Vagina (tissue), 2 donors: ENCODE results near the gene FRMD4A. TPM values are rescaled to one million over a fixed set of nuclear protein-coding genes. Genes with fewer than 3 reads are reported as not detected.

Source experiments
- DNase-seq, 2 donors: peaks; one replicate each; pipeline ENCODE4 v3.0.0-alpha.2; 2017; ENCODE audit errors: extremely low spot score in 2 of 2
- H3K27ac ChIP-seq: fragments of 200-600 bp; sonication (generic); one replicate; pipeline ENCODE4 v1.5.1; 2019
- H3K27me3 ChIP-seq: fragments of 200-600 bp; sonication (generic); one replicate; pipeline ENCODE4 v1.5.1; 2019
- H3K36me3 ChIP-seq, 2 donors: fragments of 200-600 bp; sonication (generic); one replicate each; pipeline ENCODE4 v1.5.1; 2017 to 2019
- H3K4me1 ChIP-seq: fragments of 200-600 bp; sonication (generic); one replicate; pipeline ENCODE4 v1.5.1; 2019
- H3K4me3 ChIP-seq, 2 donors: fragments of 200-600 bp; sonication (generic); 1 replicate in 1 of 2; 2 replicates in 1 of 2; pipeline ENCODE4 v1.5.1; 2016 to 2019
- H3K9me3 ChIP-seq: fragments of 200-600 bp; sonication (generic); one replicate; pipeline ENCODE4 v1.5.1; 2019
- POLR2A ChIP-seq, 2 donors: fragments of 450-650 bp; IDR thresholded peaks; one replicate each; pipeline ENCODE4 v1.6.1; 2017; ENCODE audit warnings: antibody characterized with exemption in 2 of 2, mild to moderate bottlenecking in 2 of 2, moderate library complexity in 2 of 2
- POLR2AphosphoS5 ChIP-seq, 2 donors: sonication (generic); formaldehyde crosslinking; IDR thresholded peaks; one replicate each; pipeline ENCODE4 v1.9.0; 2017; ENCODE audit warnings: antibody characterized with exemption in 2 of 2, mild to moderate bottlenecking in 2 of 2, low read depth in 1 of 2; ENCODE audit not compliant: insufficient read depth in 1 of 2
- intact Hi-C: fragments of 100-400 bp; cut with DNase I; formaldehyde crosslinking; loops from one replicate; pipeline ENCODE4 v1.15.1; 2023
- total RNA-seq: library from RNA; depleted of rRNA; stranded (reverse); fragments of >200 nt; gene quantifications from one replicate; pipeline ENCODE4 v1.2.3, GENCODE V29; 2016
- TF ChIP-seq, protein P1 (sequence below), 3 experiments: fragments of 450-650 bp in 2 of 3; fragments of 200-600 bp in 1 of 3; sonication (generic) in 1 of 3; IDR thresholded peaks; one replicate each; pipeline ENCODE4 v1.5.1; 2017 to 2019; ENCODE audit warnings: antibody characterized with exemption in 3 of 3, mild to moderate bottlenecking in 2 of 3, moderate library complexity in 2 of 3

The FRMD4A gene
- total RNA-seq, 1 donor from 2014 or later, result 24.8 TPM

DNA sequence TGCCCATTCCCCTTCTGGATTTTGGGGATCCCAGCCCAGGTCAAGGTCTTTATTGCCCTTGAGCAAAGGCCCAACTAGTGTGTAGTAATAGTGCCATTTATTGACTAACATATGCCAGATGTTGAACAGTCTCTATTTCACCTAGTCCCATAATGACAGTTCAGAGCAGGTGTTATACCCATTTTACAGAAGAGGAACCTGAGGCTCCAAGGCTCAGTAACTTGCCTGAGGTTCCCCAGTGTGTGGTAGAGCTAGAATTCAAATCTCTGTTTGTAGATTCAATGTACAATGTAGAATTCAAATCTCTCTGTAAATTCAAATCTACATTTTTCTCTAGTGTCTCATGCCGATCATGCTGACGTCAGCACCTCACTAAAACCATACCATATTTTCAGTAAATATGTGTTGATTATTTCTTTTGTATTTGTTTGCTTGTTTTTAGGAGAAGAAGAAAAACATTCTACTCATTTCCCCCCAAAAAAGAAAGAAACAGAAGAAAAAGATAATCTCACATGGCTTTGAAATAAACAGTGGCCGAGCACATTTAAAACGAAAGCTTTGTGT, 414.3 kb downstream of the FRMD4A start:
- H3K36me3 ChIP-seq, result no peaks in the 10 kb centered on the region
- no peak overlapping the region for H3K27ac ChIP-seq
- H3K27me3 ChIP-seq, result no peaks in the 10 kb centered on the region
- H3K4me1 ChIP-seq, result no peaks in the 10 kb centered on the region
- H3K4me3 ChIP-seq, result no peak overlapping the region
- H3K9me3 ChIP-seq, result no peaks in the 10 kb centered on the region
- intact Hi-C loops, result no loop called here
- DNase-seq, result no peak
- TF ChIP-seq, protein P1, sequence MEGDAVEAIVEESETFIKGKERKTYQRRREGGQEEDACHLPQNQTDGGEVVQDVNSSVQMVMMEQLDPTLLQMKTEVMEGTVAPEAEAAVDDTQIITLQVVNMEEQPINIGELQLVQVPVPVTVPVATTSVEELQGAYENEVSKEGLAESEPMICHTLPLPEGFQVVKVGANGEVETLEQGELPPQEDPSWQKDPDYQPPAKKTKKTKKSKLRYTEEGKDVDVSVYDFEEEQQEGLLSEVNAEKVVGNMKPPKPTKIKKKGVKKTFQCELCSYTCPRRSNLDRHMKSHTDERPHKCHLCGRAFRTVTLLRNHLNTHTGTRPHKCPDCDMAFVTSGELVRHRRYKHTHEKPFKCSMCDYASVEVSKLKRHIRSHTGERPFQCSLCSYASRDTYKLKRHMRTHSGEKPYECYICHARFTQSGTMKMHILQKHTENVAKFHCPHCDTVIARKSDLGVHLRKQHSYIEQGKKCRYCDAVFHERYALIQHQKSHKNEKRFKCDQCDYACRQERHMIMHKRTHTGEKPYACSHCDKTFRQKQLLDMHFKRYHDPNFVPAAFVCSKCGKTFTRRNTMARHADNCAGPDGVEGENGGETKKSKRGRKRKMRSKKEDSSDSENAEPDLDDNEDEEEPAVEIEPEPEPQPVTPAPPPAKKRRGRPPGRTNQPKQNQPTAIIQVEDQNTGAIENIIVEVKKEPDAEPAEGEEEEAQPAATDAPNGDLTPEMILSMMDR (IDR thresholded peaks at IDR 0.05), result no peak
- TF ChIP-seq POLR2AphosphoS5 (IDR thresholded peaks at IDR 0.05; ENCODE audit: insufficient read depth in 1 of 2, low read depth in 1 of 2) (no peak), POLR2A (IDR thresholded peaks at IDR 0.05) (no peak)

DNA sequence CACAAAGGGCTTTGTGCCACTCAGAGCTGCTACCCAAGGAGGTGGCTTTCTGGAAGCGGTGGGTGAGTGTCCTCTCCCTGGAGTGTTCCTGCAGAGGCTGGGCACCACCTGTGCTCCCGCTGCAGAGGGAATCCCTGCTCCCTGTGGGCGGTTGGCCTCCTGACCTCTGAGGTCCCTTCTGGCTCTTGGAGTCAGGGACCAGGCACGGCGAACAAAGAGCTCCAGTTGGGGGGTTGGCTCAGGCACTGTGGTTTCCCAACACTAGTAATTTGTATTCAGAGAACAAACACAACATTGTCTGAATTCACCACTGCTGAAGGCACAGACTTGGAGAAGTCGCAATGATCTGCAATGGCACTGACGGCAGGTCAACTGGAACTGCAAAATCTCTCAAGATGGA, 415.0 kb downstream of the FRMD4A start:
- intact Hi-C loops, result no loop called here
- DNase-seq, result no peak
- Histone ChIP-seq H3K9me3 (no peaks in the 10 kb centered on the region), H3K27me3 (no peaks in the 10 kb centered on the region), H3K4me3 (no peak overlapping the region), H3K27ac (no peak overlapping the region), H3K4me1 (peaks cover 7% of the 10 kb centered on the region), H3K36me3 (no peaks in the 10 kb centered on the region)
- no peak for TF ChIP-seq POLR2A (IDR thresholded peaks at IDR 0.05)
- no peak for TF ChIP-seq POLR2AphosphoS5 (IDR thresholded peaks at IDR 0.05; ENCODE audit: insufficient read depth in 1 of 2, low read depth in 1 of 2)
- TF ChIP-seq, protein P1 (IDR thresholded peaks at IDR 0.05), result no peak

DNA sequence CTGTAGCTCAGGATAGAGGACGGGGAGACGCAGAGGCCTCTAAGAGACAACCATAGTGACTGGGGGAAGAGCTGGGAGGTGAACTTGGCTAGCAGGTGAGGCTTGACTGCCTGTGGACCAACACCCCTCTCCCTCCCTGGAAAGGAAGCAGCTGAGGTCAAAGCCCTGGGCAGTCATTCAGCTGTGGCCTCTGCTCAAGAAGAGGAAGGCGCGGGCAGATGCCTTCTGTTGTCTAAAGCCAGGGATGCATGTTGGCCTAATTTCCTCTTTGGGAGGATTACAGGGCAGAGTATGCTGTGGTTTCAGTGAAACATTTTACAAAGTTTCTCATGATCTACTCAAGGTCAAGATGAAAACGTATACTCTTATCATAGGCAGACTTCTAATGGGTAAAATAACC, 416.8 kb downstream of the FRMD4A start:
- no peak overlapping the region for H3K4me3 ChIP-seq
- intact Hi-C loops, result no loop called here
- H3K4me1 ChIP-seq, result peaks cover 7% of the 10 kb centered on the region
- no peaks in the 10 kb centered on the region for H3K27me3 ChIP-seq
- TF ChIP-seq POLR2AphosphoS5 (IDR thresholded peaks at IDR 0.05; ENCODE audit: insufficient read depth in 1 of 2, low read depth in 1 of 2) (no peak), POLR2A (IDR thresholded peaks at IDR 0.05) (no peak)
- TF ChIP-seq, protein P1 (IDR thresholded peaks at IDR 0.05), result no peak
- no peak overlapping the region for H3K27ac ChIP-seq
- no peaks in the 10 kb centered on the region for H3K36me3 ChIP-seq
- no peaks in the 10 kb centered on the region for H3K9me3 ChIP-seq
- DNase-seq, result no peak

DNA sequence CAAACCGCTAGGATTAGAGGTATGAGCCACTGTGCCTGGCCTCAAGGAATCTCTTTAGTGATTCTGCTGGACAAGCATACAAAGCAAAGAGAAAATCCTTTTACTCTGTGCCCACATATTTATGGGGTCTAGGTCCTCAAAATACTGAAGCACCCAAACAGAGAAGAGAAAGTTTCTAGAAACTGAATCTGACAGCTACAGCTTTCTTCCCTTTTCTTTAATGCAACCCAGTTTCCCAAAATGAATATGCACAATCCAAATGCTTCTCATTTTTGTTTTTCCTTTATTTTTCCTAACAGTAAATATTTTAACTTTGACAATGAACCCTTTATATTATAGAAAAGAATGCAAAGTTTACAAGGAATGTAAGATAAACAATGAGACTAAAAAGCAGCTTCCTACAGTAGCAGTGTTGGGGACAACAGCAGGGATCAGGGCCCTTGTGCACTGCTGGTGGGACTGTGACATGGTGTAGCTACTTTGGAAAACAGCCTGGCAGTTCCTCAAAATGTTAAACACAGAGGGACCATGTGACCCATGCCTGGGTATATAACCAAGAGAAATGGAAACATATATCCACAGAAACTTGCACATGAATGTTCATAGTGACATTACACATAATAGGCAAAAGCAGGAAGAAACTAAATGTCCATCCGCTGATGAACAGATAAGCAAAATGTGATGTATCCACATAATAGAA, 418.8 kb downstream of the FRMD4A start:
- intact Hi-C loops, result no loop called here
- H3K27ac ChIP-seq, result no peak overlapping the region
- no peak overlapping the region for H3K4me3 ChIP-seq
- H3K4me1 ChIP-seq, result peaks cover 7% of the 10 kb centered on the region
- TF ChIP-seq POLR2A (IDR thresholded peaks at IDR 0.05), result no peak
- TF ChIP-seq, protein P1 (IDR thresholded peaks at IDR 0.05), result no peak
- no peak for TF ChIP-seq POLR2AphosphoS5 (IDR thresholded peaks at IDR 0.05; ENCODE audit: insufficient read depth in 1 of 2, low read depth in 1 of 2)
- no peak for DNase-seq
- no peaks in the 10 kb centered on the region for H3K9me3 ChIP-seq
- no peaks in the 10 kb centered on the region for H3K36me3 ChIP-seq
- no peaks in the 10 kb centered on the region for H3K27me3 ChIP-seq
